Hematopoietic multipotent progenitor cell treated with erythropoietin and hydrocortisone succinate and interleukin-3 and kit ligand, for 17 days (in vitro differentiated cells): ENCODE results near the gene PLXNA2.

ENCODE experiments used
- DNase-seq: peaks from one replicate; pipeline ENCODE4 v3.0.0-alpha.2; 2015; ENCODE audit warnings: low spot score

The PLXNA2 gene

DNA sequence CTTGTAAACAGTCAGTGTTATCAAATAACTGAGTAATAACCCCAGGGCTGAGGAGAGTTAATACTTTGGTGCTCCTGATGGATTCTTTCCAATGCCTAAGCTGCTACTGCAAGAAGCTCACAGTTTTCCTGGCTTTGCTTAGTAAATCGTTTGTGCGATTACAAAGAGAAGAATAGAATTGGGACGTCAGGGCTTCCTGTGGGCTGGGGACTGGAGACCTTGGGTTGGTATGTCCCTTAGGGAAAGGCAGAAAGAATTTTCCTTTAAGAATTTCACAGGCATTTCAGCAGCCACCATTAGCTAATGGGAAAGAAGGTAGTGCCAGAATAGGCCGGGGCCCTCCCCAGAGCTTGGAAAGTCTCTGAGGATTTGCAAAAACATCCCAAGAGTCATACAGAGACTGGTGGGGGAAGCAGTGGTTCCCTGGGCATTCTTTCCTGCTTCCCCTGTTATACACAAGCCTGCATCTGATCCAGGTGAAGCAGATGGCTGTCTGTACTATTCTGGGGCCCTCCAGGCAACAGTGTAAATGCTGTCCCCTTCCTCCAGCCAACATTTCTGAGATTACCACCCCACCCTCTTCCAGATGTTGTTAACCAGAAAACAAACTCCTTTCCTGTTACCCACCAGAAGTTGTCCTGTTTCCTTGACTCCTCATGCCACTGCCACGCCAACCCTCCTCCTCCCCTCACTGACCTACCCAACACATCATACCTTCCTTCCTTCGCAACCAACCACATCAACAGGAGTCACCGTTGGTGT is 40.2 kb downstream of the PLXNA2 start:
- no peak for DNase-seq

DNA sequence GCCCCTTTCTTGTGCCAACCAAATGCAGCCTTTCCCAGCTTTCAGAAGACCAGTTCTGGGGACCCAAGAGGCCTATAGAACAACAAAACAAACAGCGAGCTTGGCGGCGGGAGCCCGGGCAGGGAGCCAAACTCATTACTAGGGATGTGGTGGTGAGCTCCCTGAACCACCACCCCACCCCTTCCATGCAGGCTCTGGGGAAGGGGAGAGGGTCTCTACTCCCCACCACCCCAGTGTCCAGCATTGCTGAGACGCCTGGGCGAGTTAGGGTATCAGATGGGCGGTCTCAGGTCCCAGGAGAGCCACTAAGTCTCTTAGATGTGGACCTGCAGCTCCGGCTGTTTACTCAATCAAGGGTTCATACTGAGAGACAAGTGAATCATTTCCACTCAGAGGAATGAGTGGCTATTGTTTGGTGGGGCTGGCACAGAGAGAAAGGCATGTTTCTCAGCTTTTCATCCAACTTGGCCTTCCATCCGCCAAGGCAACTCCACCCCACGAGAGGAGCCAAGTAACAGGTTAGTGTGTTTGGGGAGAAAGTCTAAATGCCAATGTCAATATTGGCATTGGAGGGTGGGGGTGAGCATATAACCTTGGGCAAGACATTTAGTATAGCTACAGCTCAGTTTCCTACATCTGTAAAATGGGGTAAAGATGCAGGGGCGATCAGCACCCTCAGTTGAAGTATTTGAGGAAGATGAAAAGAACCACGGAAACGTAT is 40.9 kb downstream of the PLXNA2 start:
- DNase-seq = no peak

DNA sequence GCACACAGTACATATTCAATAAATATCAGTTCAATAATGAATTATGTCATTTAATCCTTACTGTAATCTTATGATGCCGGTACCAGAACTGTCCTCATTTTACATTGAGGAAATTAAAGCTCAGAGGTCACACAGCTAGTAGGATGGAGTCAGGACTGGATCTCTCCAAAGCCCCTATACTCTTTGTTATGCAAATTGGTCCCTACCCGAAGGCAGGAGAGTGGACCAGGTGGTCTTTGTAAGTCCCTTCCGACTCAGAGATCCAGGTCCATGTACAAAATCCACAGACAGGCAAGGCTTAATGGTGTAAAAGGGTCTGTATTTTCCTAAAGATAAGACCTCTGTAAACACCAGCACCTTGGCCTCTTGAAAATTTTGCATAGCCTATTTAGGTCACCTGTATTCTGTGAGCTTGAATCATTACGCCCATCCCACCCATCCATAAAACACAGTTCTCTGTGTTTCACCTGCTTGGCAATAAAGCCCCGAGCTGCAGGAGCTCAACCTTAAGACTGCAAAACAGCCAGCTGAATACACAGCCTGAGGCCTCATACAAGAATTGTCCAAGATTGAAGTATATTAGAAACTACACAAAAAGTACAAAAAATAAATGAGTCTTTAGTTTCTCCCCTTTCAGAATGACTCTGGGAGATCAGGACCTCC is 41.7 kb downstream of the PLXNA2 start:
- DNase-seq = no peak

DNA sequence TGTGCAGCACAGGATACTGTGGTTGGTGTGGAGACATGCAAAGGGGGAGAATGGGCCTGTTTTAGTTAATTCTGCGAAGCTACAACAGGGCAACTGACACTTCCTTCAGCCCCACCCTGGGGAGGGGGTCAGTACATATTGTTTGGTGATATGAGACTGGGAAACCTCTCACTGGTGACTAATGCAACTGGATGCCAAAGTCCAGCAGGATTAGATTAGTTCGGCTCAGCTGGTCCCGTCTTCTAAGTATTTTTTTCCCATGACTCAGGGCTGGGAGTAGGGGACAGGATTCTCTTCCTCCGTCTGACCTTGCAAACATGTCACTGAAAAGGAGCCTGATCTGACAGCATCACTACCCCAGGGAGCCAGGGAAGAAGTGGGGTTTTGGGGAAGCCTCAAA is 43.0 kb downstream of the PLXNA2 start:
- DNase-seq = no peak

DNA sequence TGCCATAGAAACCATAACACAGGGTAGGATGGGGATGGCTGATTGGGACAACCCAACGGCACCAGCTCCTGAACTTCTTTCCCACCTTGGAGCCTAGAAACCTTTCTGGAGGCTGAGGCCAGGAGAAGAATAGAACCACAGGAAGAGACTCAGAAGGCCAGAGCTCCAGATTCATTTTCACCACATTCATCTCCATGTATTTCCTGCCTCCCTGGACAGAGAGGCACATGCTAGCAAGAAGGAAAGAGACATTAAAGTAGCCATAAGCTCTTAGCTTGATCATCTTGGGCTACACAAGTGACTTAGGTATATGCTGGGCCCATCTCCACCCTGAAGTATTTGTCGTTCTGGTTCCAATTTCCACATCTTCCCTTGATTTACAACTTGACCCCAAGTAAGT is 44.1 kb downstream of the PLXNA2 start:
- DNase-seq = no peak

DNA sequence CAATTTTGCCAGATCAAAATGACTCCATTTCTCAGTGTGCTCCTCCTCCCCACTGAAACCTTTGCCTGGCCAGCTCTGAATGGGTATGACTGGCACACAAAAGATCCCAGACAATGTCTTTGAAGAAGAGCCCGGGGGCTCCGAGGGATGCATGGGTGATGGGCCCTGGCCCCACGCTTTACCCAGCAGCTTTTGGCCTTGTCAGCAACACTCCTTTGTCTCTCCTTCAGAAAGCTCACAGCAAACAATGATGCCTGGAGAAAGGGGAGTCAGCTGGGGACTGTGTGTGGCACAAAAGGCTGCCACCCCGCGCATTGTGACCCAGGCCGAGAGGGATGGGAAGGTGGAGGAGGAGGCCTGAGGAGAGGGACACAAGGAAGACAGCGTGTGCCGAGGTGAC is 45.9 kb downstream of the PLXNA2 start:
- no peak for DNase-seq

DNA sequence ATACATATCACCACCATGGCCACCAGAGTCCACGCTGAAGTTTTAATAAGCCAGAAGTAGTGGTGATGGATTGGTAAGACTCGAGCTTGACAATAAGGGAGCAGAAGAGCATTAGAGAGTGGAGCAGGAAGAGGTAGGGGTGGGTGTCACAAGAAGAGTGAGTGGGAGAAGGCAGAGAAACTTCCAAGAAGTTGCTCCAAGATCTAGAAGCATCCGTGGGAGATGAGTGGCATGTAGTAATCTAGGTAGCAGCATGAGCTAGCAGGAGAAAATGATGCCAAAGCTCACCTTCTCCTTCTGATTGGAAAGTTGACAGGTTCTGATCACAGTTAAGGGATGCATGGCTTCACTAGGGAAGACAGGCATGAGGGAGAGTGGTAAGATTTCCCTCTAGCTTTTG is 49.2 kb downstream of the PLXNA2 start:
- no peak for DNase-seq

DNA sequence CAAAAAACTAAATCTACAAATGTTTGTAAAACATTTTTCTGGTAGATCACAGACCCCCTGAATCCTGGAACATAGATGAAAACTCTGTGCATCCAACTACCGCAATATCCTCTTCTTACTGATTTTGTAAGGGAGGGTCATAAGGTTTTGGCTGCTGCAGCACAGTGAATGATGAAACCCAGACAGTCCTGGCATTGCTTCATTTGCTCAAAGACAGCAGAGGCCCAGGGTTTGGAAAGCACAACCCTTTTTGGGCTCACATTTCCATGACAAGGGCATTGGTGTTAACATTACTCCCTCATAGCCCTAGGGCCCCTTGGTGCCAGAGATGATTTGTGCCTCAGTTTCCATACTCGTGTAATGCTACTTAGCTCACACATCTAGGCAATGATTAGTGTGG is 51.2 kb downstream of the PLXNA2 start:
- DNase-seq = no peak

DNA sequence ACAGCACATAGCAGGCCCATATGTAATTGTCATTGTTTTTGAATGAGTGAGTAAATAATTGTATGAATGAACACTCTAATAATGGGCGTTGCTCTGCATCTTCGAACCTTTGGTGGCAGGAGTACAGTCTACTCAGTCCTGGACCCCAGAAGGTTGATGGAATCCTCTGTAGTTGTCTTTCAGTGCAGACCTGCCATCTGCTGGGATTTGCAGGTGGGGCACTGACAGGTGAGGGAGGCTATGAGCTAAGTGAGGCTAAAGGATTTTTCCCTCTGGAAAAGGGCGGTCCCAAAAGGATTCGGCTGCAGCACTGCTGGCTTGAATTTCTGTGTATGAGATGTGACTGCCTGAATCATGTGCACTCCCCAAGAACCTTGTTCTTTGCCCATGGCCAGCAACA is 53.4 kb downstream of the PLXNA2 start:
- DNase-seq = no peak

DNA sequence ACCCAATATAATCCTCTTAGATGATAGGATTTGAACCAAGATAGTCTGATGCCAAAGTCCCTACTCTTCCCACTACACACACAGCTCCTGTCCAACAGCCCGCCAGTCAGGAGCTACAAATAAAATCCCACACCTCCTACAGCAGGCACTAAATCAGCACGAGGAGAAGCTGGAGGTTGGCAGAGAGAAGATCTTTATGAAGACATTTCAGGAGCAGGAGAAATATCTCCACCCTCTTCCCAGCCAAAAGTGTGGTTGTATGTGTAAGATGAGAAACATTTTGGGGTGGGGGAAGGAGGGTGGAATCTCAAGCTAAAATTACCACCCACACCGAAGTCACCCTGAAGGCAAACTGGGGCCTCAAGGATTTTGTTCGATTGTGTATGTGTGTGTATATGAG is 54.5 kb downstream of the PLXNA2 start:
- no peak for DNase-seq

DNA sequence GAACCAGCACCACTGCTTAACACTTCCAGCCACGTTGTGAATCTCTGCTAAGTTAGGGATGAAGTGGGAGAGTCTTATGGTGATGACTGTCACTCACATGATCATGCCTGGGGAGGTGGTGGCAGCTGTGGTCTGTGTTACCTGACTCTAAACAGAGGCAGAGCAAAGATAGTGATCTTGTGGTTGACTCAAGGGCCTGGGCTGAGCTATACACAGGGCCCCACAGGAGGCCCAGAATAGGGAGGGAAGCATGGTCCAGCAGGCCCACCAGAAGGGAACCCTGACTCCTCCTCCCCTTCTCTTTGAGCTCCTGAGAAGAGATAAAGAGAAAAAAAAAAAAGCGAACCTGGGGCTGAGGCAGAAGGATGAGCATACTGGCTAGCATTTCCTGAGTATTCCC is 55.0 kb downstream of the PLXNA2 start:
- DNase-seq = no peak

DNA sequence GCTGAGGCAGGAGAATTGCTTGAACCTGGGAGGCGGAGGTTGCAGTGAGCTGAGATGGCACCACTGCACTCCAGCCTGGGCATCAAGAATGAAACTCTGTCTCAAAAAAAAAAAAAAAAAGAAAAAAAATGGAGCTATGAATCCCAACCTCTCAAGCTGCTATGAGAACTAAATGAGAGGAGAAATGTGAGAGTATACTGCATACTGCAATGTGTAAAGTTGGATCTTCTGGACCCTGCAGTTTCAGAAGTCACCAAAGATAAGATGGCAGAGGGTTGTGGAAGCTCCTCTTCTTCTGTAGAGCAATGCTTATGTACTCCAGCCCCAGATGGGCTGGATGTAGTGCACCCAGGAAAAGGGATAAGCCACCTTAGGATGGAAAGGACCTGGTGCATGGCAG is 55.6 kb downstream of the PLXNA2 start:
- no peak for DNase-seq

DNA sequence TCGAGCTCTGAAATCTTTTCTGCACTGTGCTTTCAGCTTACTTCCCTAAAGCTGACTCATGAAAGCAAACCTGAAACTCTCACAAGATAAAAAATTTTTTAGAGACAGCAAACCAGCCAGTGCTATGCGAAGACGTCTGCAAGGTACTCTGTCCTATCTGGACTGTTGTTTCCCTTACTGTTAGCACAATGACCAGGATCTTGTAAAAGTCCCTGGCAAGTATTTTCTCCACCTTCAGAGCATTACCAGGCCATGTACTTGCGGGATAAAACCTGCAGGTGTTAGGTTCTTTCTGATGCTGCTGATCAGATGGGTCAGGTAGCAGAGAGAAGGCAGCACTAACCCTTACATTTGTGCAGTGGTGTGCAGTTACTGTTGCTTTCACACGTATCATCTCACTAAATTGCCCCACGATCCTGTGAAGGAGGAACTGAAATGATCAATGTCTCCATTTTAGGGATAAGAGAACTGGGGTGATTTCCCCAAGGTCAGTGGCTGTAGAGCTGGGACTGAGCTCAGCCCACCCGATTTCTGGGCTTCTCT is 56.6 kb downstream of the PLXNA2 start:
- peak; percentile 26 for DNase-seq

DNA sequence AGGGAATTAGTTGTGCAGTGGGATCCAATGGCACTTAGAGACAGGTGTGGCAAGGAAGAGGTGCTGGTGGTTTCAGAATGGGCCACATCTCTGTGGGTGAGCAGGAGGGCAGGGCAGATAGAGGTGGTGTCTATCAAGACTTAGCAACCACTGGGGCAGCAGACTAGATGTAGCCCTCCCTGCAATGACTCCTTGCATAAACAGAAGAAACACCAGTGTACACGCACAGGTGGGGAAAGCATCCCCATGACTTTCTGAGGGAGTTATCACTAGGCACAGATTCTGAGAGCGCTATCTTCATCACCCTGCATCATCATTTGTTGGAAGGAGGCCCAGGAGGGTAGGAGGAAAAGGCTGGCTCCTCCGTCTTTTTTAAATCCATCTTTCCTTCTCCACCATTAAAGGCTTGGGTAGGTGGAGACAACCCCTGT is 58.4 kb downstream of the PLXNA2 start:
- peak; percentile 66 for DNase-seq

DNA sequence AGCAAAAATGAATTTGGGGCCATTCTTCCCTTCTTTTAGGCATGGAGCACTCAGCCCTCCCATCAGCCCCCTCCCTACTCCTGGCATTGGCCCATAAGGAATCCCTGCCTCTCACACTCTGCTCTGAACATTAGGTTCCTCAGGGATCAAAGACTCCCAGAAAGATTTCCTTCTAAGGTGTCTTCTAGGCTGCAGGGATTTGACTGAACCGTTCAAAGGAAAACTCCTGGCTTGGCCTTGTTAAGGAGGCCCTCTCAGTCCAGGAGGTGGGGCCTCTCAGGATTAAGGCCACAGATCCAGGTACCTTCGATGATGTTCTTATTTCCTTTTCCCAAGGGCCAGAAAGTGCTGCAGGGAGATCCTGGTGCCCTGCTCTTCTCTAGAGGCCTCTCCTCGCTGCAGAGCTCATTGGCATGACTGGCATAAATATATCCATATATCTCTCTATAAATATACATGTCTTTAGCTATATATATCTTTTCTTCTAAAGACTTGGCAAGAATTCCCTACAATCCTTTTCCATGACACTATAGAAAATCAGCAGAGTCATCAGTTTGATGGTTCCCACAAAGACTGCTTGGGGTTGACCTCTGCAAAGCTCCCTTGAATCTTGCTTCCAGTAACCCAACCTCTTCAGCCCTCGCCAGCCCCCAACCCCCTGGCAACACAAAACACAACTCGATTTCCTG is 59.1 kb downstream of the PLXNA2 start:
- DNase-seq = peak; percentile 30

DNA sequence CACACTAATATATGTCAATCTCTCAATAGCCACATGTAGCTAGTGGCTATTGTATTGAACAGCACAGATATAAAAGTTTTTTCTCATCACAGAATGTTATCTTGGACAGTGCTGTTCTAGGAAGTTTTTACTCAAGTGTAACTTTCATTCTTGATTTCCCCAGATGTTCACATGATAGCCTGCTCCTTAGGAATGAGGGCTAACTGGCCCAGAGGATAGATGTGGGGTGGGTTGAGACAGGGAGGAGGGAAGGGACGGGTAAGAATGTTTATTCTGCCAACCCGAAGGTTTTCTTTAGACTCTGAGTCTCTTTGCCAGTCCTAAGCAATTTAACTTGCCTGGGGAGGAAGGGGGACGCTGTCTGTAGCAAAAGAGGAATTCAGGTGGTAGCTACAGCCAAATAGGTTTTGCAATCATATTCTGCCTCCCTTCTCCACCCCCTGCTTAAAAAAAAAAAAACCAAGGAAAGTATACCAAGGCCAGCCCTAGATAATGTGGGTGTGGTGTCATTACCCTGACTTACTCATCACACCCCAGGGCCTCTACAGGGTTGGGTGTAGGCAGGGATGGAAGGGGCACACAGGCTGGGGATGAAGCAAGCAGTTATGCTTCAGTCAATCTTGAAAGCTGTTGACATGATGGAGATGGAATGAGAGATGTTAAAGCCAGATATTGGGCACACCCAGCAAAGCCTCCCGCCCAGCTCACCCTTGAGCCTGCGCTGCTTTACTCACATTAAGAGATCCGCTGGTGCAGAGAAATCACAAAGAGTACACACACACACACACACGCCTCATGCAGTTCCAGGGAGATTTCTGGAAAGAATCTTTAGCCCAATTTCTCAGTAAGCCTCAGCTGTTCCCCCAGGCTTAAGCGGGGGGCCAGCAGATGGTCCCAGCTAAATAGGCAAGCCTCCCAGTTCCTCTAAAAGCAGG is 59.9 kb downstream of the PLXNA2 start:
- DNase-seq = peak; percentile 91

DNA sequence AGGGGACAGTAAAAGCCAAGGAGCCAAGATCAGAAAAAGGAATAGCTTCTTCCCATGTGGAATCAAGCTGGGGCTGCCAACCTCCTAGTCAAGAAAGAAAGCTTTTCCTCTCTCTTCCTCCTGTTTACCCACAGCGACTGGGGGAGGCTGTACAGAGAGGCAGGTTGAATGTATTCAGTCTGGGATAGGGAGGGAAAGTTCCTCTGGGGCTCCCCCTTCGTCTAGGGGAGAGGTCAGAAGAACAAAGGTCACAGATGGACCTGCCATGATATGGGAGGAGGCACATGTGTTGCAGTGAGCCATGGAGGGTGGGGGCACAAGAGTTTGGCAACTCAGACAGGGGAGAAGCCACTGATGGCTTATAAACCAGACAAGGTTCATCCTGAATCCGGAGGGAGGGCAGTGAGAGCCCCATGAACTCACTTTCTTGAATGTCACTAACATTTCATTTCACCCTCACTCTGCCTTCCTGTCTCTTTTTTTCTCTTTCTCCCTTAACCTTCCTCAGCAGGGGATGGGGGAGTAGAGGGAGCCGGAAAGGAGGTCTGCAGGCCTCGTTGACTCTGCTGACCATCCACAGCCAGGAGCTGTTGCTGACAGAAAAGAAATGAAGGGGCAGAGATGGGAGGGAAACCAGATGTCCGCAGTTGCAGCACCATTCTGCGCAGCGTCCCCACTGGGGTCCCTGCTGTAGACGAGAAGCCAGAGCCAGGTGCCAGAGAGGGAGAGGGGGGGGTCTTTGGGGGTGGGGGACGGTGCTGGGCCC is 61.1 kb downstream of the PLXNA2 start:
- DNase-seq = peak; percentile 32

DNA sequence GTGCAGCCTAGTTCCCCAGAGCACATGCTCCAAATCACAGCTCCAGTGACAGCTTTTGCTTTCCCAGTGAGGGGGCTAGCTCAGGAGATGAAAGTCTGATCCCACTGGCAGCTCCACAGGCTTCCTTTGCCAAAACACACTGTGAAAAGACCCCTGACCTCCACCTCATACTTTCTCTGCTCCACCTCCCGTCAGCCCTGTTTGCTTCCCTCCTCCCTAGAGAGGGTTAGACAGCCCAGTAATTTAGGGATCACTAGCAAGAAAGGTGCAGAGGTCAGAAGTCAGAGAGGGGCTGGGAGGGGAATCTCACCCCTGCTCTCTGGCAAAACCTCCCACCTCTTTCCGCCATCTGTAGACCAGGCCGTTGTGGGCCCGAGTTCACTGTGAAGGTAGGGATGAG is 62.8 kb downstream of the PLXNA2 start:
- no peak for DNase-seq

DNA sequence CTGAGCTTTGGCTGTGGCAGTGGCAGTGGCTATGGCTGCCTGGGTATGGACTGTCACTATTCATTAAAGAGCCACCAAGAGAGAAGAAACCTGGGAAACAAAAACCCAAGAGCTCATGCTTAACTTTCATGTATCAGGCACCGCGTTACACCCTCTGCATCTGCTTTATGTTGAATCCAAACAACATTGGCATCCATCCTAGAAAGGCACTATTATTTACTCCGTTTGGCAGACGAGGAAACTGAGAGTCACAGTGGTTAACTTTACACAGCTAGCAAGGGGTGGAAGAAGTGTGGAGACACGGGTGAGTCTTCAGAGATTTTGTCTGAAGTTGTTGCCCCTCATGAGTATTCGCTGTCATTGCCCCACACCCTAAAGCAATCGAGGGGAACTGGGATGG is 63.8 kb downstream of the PLXNA2 start:
- DNase-seq = no peak

DNA sequence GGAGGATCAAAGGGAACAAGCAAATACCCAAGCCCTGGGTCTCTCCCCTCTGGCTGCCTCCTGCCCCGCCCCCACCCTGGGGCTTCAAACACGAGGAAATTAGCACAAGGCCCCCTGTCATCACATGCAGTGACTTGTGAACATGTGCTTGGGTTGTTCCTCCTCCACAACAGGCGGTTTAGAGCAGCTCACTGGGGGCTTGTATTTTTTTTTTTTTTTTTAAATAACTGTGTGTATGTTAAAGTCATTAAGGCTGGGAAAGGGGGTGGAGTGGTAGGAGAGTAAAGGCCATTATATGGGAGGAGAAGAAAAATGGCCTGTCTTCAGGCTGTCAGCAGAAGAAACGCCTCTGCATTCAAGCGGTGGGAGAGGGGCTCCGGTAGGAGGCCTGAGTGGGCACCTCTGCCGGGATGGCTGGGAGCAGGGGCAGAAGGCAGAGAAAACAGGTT is 64.2 kb downstream of the PLXNA2 start:
- no peak for DNase-seq
